PFSK-1 (cell line): ENCODE measurements around the gene TADA1.

Experiments
- FOXP2 ChIP-seq: optimal IDR thresholded peaks from 2 replicates; pipeline ENCODE3; 2011; ENCODE audit warnings: borderline replicate concordance, control low read depth, inconsistent platforms; ENCODE audit not compliant: insufficient read depth; ENCODE audit errors: extremely low read length, extremely low read depth
- POLR2AphosphoS5 ChIP-seq: IDR thresholded peaks from 2 replicates; pipeline ENCODE4 v1.6.1; 2012; ENCODE audit warnings: low read depth, mild to moderate bottlenecking, control low read depth, low read length, moderate library complexity
- REST ChIP-seq, 2 experiments: IDR thresholded peaks; 2 replicates each; pipeline versions ENCODE4 v1.6.1 to v1.8.0; 2011 to 2012; ENCODE audit warnings: low read depth in 2 of 2, low read length in 2 of 2, control low read depth in 1 of 2, inconsistent platforms in 1 of 2, mild to moderate bottlenecking in 1 of 2, moderate library complexity in 1 of 2; ENCODE audit not compliant: insufficient read depth in 1 of 2
- SIN3A ChIP-seq: IDR thresholded peaks from 2 replicates; pipeline ENCODE4 v1.6.1; 2012; ENCODE audit warnings: mild to moderate bottlenecking, low read length, moderate library complexity, borderline replicate concordance; ENCODE audit not compliant: insufficient read depth
- TAF1 ChIP-seq: IDR thresholded peaks from 2 replicates; pipeline ENCODE4 v1.6.1; 2012; ENCODE audit warnings: low read length, control low read depth, borderline replicate concordance; ENCODE audit not compliant: insufficient read depth

- TF ChIP-seq FOXP2 (no peak), REST (IDR thresholded peaks at IDR 0.05; ENCODE audit: insufficient read depth in 1 of 2, low read depth in 2 of 2, low read length in 2 of 2) (no peak), SIN3A (no peak), TAF1 (no peak), POLR2AphosphoS5 (no peak)
These were observed 13.7 kb upstream of the TADA1 start for GRCh38 chr1:166889776-166890175.
